GM21528 (cell line): Measurements from ENCODE around the gene DHX34.
"Not testable (repeated sequence)": the region's sequence is repeated elsewhere in the genome, so short reads cannot be mapped to it uniquely, and the experiment has no call there.

ENCODE experiments used
- ATAC-seq: cut with Tn5 transposase; IDR thresholded peaks from one replicate; pipeline ENCODE4 v1.9.1; 2021; ENCODE audit warnings: mild to moderate bottlenecking, moderate library complexity; ENCODE audit not compliant: unreplicated experiment, low FRiP score

DHX34 gene, protein sequence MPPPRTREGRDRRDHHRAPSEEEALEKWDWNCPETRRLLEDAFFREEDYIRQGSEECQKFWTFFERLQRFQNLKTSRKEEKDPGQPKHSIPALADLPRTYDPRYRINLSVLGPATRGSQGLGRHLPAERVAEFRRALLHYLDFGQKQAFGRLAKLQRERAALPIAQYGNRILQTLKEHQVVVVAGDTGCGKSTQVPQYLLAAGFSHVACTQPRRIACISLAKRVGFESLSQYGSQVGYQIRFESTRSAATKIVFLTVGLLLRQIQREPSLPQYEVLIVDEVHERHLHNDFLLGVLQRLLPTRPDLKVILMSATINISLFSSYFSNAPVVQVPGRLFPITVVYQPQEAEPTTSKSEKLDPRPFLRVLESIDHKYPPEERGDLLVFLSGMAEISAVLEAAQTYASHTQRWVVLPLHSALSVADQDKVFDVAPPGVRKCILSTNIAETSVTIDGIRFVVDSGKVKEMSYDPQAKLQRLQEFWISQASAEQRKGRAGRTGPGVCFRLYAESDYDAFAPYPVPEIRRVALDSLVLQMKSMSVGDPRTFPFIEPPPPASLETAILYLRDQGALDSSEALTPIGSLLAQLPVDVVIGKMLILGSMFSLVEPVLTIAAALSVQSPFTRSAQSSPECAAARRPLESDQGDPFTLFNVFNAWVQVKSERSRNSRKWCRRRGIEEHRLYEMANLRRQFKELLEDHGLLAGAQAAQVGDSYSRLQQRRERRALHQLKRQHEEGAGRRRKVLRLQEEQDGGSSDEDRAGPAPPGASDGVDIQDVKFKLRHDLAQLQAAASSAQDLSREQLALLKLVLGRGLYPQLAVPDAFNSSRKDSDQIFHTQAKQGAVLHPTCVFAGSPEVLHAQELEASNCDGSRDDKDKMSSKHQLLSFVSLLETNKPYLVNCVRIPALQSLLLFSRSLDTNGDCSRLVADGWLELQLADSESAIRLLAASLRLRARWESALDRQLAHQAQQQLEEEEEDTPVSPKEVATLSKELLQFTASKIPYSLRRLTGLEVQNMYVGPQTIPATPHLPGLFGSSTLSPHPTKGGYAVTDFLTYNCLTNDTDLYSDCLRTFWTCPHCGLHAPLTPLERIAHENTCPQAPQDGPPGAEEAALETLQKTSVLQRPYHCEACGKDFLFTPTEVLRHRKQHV

DNA sequence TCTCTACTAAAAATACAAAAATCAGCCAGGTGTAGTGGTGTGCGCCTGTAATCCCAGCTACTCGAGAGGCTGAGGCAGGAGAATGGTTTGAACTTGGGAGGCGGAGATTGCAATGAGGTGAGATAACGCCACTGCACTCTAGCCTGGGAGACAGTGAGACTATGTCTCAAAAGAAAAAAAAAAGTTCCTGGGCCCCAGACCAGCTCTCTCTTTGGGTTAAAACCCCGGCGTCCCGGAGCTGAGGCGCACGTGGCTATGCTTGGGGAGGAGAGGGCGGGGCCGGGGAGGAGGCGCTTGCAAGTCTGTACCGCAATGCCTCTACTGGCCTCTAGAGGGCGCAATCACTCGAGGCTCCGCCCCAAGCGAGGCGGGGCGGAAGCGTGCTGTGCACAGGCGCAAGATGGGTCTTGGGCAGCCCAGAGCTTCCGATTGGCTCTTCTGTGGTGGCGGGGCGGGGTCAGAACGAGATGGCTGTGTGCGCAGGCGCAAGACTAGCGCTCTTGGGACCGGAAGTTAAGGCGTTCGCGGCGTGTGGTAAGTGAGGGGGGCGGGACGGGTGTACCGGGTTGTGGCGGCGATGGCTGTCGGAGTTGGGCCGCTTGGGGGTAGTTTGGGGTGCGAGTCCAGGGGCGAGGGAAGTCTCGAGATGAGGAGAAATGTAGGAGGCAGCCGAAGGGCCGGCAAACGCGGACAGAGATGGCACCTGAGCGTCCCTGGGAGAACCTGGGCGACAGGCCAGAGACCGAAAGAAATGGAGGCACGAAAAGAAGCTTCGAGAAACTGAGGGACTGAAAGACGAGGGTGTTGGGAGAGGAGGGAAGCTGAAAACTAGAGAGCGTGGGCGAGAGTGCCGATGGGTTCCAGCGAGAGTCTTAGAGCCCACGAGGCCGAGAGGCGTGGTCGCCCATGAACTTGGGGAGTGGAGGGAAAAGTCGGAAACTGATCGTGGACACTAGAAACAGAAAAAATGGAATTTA, at the start of gene DHX34:
TSS of gene DHX34 (plus strand) at position 497 of the 977 bp plus-strand sequence. CDS start 3,716 bp downstream, outside the sequence.
- peak; percentile 91 for ATAC-seq

DNA sequence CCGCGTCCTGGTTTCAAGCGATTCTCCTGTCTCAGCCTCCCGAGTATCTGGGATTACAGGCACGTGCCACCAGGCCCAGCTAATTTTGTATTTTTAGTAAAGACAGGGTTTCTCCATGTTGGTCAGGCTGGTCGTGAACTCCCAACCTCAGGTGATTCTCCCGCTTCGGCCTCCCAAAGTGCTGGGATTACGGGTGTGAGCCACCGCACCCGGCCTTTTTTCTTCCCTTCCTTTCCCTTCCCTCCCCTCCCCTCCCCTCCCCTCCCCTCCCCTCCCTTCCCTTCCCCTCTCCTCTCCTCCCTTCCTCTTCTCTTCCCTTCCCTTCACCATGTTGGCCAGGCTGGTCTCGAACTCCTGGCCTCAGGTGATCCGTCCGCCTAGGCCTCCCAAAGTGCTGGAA, 48.2 kb upstream of the DHX34 start:
- ATAC-seq, result not testable (repeated sequence)

DNA sequence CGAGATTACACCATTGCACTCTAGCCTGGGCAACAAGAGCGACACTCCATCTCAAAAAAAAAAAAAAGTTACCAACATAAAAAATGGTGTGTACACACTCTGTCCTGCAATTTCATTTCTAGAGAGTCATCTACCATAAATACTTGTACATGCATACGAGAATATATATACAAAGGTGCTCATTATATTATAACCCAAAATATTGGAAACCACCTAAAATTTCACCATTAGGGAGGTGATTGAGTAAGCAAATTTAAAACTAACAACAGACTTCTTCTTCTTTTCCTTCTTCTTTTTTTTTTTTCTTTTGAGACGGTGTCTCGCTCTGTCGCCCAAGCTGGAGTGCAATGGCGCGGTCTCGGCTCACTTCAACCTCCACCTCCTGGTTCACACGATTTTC, 46.9 kb upstream of the DHX34 start:
- no peak for ATAC-seq

DNA sequence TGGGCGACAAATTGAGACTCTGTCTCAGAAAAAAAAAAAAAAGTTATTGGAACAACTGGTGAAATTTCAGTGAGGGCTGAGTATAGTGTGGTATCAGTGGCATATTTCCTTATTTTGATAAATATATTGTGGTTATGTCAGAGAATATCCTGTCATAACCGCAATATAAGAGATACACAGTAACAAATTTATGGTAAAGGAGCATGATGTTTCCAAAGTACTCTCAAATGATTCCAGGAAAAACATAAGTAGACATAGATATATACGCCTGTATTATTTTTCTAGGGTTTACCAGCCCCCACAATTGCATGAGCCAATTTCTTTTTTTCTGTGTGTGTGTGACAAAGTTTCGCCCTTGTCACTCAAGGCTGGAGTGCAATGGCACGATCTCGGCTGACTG, 45.1 kb upstream of the DHX34 start:
- no peak for ATAC-seq

GRCh38 chr19:47305309-47305751, 43.8 kb upstream of the DHX34 start:
- ATAC-seq, result no peak

- no peak for ATAC-seq
Measured at GRCh38 chr19:47306303-47306702, 42.8 kb upstream of the DHX34 start.

DNA sequence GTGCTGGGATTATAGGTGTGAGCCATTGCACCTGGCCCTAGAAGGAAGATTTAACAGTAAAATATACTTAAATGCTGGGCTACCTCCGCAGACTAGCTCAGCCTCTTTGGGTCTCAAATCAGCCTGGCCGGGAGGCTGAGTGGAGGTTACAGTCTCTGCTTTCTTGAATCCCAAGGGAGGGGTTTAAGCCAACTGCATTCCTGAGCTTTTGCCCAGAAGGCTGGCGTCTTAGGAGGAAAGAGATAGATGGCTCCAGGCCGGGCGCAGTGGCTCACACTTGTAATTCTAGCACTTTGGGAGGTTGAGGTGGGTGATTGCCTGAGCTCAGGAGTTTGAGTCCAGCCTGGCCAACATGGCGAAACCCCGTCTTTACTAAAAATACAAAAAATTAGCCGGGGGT, 40.1 kb upstream of the DHX34 start:
- no peak for ATAC-seq

DNA sequence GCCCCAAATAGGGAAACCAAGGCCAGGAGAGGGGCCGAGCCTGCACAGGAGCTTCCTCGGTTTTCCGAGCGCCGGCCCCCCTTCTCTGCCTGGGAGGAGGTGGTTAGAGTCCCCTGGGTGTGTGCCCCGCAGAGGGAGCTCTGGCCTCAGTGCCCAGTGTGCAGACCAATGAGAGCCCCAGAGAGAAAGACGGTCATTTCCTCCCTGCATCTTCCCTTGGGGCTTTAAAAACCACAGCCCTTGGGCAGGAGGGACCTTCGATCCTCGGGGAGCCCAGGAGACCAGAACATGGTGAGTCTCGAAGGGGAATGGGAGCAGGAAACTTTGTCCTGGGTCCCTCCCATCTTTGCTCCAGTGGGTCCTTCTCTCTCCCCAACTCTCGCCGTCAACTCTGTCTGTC, 39.5 kb upstream of the DHX34 start, which contains the start of gene C5AR1:
TSS of gene C5AR1 (plus strand) at position 254 of the 400 bp plus-strand sequence. CDS start at position 289, 35 bp downstream.
- no peak for ATAC-seq

GRCh38 chr19:47310323-47310722, 38.8 kb upstream of the DHX34 start:
- no peak for ATAC-seq

- ATAC-seq, result no peak
Measured at GRCh38 chr19:47310819-47311218, 38.3 kb upstream of the DHX34 start.

DNA sequence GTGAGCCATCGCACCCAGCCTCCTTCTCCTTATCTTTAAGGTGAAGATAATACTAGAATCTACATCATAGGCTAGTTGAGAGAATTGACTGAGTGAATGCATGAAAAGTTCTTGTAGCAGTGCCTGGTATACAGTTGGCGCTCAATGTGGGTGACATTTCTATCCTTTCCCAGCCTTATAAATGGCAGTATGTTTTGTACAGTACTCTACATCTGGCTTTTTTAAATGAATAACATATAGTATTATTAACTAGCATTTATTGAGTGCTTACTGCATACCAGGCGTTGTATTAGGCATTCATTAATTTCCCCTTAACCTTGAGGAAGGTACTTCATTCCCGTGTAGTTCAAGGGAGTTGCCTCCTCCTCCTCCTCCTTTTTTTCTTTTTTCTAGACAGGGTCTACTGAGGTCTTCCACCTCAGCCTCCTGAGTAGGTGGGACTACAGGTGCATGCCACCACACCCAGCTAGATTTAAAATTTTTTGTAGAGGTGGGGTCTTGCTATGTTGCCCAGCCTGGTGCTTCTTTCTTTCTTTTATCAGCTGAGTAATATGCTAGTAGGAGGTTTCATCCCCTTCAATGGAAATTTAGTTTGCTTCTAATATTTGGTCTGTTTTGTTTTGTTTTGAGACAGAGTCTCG, 36.6 kb upstream of the DHX34 start:
- ATAC-seq, result no peak

GRCh38 chr19:47313754-47314295, 35.3 kb upstream of the DHX34 start:
- ATAC-seq, result no peak

- no peak for ATAC-seq
Measured at GRCh38 chr19:47315125-47315821, 33.8 kb upstream of the DHX34 start.

DNA sequence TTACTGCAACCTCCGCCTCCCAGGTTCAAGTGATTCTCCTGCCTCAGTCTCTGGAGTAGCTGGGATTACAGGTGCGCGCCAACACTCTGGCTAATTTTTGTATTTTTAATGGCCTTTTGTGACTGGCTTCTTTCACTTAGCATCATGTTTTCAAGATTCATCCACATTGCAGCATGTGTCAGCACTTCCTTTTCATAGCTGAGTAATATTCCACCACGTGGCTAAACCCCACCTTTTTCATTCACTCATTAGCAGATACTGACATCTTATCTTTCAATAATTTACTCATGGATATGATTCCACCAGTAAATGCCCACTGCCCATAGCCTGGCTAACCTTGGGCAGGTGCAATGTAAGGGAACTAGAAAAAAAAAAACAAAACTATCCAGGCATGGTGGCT, 32.6 kb upstream of the DHX34 start:
- ATAC-seq, result no peak

DNA sequence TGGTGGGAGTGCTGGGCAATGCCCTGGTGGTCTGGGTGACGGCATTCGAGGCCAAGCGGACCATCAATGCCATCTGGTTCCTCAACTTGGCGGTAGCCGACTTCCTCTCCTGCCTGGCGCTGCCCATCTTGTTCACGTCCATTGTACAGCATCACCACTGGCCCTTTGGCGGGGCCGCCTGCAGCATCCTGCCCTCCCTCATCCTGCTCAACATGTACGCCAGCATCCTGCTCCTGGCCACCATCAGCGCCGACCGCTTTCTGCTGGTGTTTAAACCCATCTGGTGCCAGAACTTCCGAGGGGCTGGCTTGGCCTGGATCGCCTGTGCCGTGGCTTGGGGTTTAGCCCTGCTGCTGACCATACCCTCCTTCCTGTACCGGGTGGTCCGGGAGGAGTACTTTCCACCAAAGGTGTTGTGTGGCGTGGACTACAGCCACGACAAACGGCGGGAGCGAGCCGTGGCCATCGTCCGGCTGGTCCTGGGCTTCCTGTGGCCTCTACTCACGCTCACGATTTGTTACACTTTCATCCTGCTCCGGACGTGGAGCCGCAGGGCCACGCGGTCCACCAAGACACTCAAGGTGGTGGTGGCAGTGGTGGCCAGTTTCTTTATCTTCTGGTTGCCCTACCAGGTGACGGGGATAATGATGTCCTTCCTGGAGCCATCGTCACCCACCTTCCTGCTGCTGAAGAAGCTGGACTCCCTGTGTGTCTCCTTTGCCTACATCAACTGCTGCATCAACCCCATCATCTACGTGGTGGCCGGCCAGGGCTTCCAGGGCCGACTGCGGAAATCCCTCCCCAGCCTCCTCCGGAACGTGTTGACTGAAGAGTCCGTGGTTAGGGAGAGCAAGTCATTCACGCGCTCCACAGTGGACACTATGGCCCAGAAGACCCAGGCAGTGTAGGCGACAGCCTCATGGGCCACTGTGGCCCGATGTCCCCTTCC, 28.9 kb upstream of the DHX34 start:
- ATAC-seq, result no peak

GRCh38 chr19:47321630-47322029, 27.5 kb upstream of the DHX34 start:
- ATAC-seq, result no peak

- ATAC-seq, result no peak
Measured at GRCh38 chr19:47322058-47322457, 27.1 kb upstream of the DHX34 start.
